ENCODE measurements around the gene FAM241A. TPM values are rescaled to one million over a fixed set of nuclear protein-coding genes. Genes with fewer than 3 reads are reported as not detected.
A peak's percentile ranks its signal among the peaks of the same experiment; 100 is the strongest.

FAM241A gene
- total and polyA plus RNA-seq, 9 of the 15 experiments (the other 6 are each of a cell fraction or from before 2014, with no cell fraction given): 2.3 to 8.5 (median 5.3) TPM

DNA sequence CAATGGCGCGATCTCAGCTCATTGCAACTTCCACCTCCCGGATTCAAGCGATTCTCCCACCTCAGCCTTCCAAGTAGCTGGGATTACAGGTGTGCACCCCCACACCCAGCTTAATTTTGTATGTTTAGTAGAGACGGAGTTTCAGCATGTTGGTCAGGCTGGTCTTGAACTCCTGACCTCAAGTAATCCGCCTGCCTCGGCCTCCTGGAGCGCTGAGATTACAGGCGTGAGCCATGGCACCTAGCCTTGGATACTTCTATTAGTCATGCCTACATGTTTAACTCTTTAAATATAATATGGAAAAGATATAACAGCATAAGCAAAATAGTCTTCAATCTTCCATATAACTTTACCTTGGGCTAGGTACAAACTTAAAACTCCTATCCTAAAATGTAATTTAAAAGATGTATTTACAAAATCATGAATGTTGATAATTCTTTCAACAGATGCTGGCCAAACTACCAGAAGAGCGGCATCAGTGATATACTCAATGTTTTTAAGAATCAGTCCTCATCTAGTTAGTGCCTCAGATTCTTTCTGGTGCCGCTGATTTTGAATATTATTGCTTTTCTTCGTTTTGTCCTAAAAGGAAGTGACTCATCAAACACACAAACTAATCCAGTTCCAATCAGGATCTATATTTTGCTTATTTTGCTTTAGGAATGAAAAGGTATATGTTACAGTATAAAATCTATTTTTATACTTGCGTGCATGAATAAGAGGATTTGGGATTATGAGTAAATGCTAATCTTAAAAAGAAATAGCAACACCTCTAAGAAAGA is 23.7 kb downstream of the FAM241A start (continued):
- TF ChIP-seq ID3 (CRISPR knock-in tag; IDR thresholded peaks at IDR 0.05): no peak
- no peak for TF ChIP-seq ID3 (tag; IDR thresholded peaks at IDR 0.05)
- no peak for TF ChIP-seq ZC3H11A (IDR thresholded peaks at IDR 0.05; ENCODE audit: low read depth, low read length)
- TF ChIP-seq ZNF778 (CRISPR knock-in tag; IDR thresholded peaks at IDR 0.05): no peak
- peak; percentile 60 for TF ChIP-seq ARID1B (IDR thresholded peaks at IDR 0.05)
- no peak for TF ChIP-seq HMG20A (CRISPR knock-in tag; conservative IDR thresholded peaks at IDR 0.05)
- TF ChIP-seq CEBPB (tag; IDR thresholded peaks at IDR 0.05): no peak
- no peak for TF ChIP-seq GTF2F1 (IDR thresholded peaks at IDR 0.05; ENCODE audit: low read depth, low read length)
- no peak for TF ChIP-seq TCF7 (IDR thresholded peaks at IDR 0.05; ENCODE audit: borderline replicate concordance)
- peak; percentile 24; the same call in 1 of the 2 replicates for TF ChIP-seq HMBOX1 (IDR thresholded peaks at IDR 0.05)
- no peak for TF ChIP-seq PTTG1 (tag; IDR thresholded peaks at IDR 0.05; ENCODE audit: low read depth)
- no peak for TF ChIP-seq MTA1 (IDR thresholded peaks at IDR 0.05; ENCODE audit: borderline replicate concordance)
- no peak for TF ChIP-seq ZBTB1 (CRISPR knock-in tag; IDR thresholded peaks at IDR 0.05; ENCODE audit: borderline replicate concordance, low read depth)
- no peak for TF ChIP-seq TEAD1 (CRISPR knock-in tag; IDR thresholded peaks at IDR 0.05)
- no peak for TF ChIP-seq RBM15 (IDR thresholded peaks at IDR 0.05; ENCODE audit: insufficient read depth, low read length)
- TF ChIP-seq POLR2AphosphoS5 (IDR thresholded peaks at IDR 0.05; ENCODE audit: control insufficient read depth, insufficient read depth, low read depth, low read length): no peak
- no peak for TF ChIP-seq CLOCK (CRISPR knock-in tag; IDR thresholded peaks at IDR 0.05; ENCODE audit: borderline replicate concordance)
- no peak for TF ChIP-seq CBX2 (IDR thresholded peaks at IDR 0.05; ENCODE audit: insufficient read depth, low read length, poor library complexity, severe bottlenecking)
- no peak for TF ChIP-seq MCM5 (IDR thresholded peaks at IDR 0.05; ENCODE audit: low read depth)
- no peak for TF ChIP-seq ATF7 (IDR thresholded peaks at IDR 0.05)
- no peak for TF ChIP-seq ZNF197 (CRISPR knock-in tag; IDR thresholded peaks at IDR 0.05; ENCODE audit: low read depth)
- TF ChIP-seq GATAD2B (IDR thresholded peaks at IDR 0.05; ENCODE audit: borderline replicate concordance): no peak
- TF ChIP-seq ZNF511 (CRISPR knock-in tag; IDR thresholded peaks at IDR 0.05): no peak
- TF ChIP-seq WHSC1 (IDR thresholded peaks at IDR 0.05; ENCODE audit: low read length): no peak
- TF ChIP-seq BMI1 (IDR thresholded peaks at IDR 0.05; ENCODE audit: low read length): no peak
- TF ChIP-seq SNIP1 (IDR thresholded peaks at IDR 0.05; ENCODE audit: low read depth): no peak

Measured in K562 (cell line).